HG02852 (cell line): Measurements from ENCODE around the gene ADAMTS13.
"Not testable (repeated sequence)": the region's sequence is repeated elsewhere in the genome, so short reads cannot be mapped to it uniquely, and the experiment has no call there.

Source experiments
- ATAC-seq: cut with Tn5 transposase; IDR thresholded peaks from one replicate; pipeline ENCODE4 v1.9.1; 2021; ENCODE audit warnings: mild to moderate bottlenecking, moderate library complexity; ENCODE audit not compliant: unreplicated experiment

Gene ADAMTS13

DNA sequence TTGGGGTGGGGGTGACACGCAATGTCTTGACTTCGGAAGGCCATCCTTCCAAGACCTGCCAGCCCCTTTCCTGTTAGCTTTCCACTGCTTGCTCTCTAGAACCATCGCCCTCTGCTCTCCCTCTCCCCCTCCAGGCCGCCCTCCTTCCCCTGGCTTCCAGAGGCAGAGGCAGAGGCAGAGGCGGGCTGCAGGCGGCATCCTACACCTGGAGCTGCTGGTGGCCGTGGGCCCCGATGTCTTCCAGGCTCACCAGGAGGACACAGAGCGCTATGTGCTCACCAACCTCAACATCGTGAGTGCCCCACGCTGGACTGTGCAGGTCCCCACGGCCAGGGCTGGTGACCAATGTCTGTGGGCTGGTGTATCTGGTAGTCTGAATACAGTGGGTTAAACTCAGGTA lies 2.0 kb downstream of the ADAMTS13 start:
- ATAC-seq: no peak

DNA sequence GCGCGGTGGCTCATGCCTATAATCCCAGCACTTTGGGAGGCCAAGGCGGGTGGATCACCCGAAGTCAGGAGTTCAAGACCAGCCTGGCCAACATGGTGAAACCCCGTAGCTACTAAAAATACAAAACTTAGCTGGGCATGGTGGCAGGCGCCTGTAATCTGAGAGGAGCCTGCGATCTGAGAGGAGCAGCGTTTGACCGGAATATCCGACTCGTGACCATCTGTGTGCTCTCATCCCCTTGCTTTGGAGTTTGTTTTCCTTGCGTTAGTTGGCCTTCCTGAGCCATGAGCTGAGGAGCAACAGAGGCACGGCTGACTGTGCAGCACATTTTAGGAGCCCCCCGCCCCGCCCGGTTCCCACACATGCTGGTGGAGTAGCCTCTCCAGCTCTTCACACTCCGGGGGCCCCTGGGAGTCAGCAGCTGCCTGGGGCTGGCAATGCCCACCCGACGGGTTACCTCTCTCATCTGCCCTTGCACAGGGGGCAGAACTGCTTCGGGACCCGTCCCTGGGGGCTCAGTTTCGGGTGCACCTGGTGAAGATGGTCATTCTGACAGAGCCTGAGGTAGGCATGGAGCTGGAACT lies 3.0 kb downstream of the ADAMTS13 start:
- ATAC-seq: no peak

DNA sequence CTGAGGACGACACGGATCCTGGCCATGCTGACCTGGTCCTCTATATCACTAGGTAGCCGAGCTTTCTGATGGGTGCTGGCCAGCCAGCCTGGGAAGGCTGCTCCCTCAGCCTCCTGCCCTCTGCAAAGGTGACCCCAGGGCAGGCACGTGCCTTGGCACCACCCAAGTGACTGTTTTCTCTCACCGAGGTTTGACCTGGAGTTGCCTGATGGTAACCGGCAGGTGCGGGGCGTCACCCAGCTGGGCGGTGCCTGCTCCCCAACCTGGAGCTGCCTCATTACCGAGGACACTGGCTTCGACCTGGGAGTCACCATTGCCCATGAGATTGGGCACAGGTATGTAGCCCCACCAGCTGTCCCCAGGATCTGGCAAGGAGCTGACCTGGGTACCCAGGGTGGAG lies 3.8 kb downstream of the ADAMTS13 start:
- no peak for ATAC-seq

DNA sequence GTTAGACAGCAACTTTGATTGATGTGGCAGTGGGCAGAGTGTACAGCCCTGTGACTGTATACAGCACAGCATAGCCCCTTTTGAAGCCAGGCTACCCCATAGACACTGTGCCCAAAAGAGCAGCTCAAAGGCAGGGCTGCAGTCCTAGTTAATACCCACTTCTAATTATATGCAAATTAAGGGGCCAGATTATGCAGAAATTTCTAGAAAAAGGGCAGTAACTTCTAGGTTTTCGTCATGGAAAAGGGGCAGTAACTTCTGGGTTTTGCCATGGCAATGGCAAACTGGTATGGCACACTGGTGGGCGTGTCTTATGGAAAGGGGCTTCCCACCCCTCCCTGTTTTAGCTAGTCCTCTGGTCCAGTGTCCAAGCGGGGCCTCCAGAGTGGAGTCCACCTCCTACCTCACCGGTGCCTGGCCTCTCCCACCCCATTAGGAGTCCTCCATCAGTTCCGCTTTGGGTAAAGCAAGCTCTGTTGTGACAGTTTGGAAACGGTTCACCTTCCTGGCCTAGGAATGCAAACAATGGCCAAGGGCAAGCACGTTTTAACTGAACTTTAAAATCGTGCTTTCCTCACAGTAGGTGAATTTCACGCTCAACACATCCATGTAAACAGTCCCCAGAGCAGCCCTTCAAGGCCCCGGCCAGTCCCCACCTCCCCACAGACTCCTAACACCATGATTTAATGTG lies 5.6 kb downstream of the ADAMTS13 start:
- no peak for ATAC-seq

- no peak for ATAC-seq
These were observed 6.5 kb downstream of the ADAMTS13 start for GRCh38 chr9:133428617-133429101.

- ATAC-seq: no peak
These were observed 7.0 kb downstream of the ADAMTS13 start for GRCh38 chr9:133429214-133429613.

- no peak for ATAC-seq
These were observed 7.5 kb downstream of the ADAMTS13 start for GRCh38 chr9:133429641-133430161.

DNA sequence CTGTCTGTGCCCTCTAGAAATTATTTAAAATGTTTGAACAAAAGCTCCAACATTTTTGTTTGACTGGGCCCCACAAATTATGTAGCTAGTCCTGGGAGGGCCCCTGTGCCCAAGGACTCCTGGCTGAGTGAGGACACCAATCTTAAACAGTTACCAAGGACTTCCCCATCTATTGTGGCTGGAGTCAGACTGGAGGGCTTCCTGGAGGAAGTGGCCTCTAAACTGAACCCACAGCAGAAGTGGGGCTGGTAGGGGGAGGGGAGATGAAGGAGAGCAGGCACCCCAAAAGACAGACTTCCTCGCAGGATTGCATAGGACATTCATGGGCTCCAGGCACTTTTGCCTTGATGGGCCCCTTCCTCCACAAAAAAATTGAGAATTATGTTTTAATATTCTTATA lies 8.1 kb downstream of the ADAMTS13 start:
- ATAC-seq: no peak

DNA sequence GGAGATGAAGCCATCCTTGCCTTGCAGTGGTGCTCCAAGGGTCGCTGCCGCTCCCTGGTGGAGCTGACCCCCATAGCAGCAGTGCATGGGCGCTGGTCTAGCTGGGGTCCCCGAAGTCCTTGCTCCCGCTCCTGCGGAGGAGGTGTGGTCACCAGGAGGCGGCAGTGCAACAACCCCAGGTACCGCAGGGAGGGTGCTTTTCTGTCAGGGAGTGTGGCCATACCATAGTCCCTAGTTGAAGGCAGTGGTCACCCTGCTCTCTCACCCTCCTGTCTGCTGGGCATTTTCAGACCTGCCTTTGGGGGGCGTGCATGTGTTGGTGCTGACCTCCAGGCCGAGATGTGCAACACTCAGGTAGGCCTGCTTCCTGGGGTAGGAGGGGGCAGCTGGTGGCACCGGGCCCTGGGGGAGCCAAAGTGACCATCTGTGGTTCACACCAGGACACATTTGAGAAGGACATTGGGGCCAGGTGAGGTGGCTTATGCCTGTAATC lies 11.2 kb downstream of the ADAMTS13 start:
- ATAC-seq: no peak

GRCh38 chr9:133436681-133437080 lies 14.5 kb downstream of the ADAMTS13 start:
- no peak for ATAC-seq

- ATAC-seq: no peak
These were observed 15.8 kb downstream of the ADAMTS13 start for GRCh38 chr9:133437753-133438531.

GRCh38 chr9:133439337-133439736 lies 17.2 kb downstream of the ADAMTS13 start:
- no peak for ATAC-seq

- ATAC-seq: no peak
These were observed 18.7 kb downstream of the ADAMTS13 start for GRCh38 chr9:133440874-133441273.

DNA sequence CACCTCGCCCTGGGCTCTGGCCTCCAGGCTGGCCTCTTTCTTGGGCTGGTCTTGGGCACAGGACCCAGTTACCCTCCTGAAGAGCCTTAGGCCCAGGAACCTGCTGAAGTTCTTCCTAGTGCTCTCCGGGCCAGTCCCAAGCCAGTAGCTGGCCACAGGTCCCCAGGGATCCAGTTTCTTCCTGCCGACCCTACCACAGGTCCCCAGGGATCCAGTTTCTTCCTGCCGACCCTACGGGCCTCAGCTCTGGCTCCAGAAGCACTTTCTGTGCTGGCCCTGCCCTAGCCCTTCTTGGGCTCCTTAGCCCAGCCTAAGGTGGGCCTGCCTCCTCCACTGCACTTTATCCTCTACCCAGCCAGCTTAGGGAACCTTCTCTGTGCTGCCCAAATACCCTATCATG lies 19.4 kb downstream of the ADAMTS13 start:
- ATAC-seq: no peak

GRCh38 chr9:133443248-133443647 lies 21.1 kb downstream of the ADAMTS13 start:
- no peak for ATAC-seq

- ATAC-seq: no peak
These were observed 21.8 kb downstream of the ADAMTS13 start for GRCh38 chr9:133443982-133444381.

- no peak for ATAC-seq
These were observed 23.3 kb downstream of the ADAMTS13 start for GRCh38 chr9:133445293-133445969.

DNA sequence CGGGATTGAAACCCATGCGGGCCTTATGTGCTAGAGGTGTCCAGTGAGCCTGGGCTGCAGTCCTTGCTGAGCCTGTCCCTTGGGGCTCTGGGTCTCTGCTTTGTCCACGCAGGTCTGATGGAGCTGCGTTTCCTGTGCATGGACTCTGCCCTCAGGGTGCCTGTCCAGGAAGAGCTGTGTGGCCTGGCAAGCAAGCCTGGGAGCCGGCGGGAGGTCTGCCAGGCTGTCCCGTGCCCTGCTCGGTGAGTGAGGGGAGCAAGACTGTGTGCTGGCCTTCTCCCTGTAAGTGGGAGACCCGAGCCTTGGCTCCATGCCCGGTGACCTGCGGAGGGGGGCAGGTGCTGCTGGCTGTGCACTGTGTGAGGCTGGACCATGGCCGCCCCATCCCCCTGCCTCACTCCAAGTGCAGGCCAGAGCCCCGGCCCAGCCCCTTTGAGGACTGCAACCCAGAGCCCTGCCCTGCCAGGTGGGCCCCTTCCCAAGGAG lies 26.4 kb downstream of the ADAMTS13 start:
- no peak for ATAC-seq

DNA sequence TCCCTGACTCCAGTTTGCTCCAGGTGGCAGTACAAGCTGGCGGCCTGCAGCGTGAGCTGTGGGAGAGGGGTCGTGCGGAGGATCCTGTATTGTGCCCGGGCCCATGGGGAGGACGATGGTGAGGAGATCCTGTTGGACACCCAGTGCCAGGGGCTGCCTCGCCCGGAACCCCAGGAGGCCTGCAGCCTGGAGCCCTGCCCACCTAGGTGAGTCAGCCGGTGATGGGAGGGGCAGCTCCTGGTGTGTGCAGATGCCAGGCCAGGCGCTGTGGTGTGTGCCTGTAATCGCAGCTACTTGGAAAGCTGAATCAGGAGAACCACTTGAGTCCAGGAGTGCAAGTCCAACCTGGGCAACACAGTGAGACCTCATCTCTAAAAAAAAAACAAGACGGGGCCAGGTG lies 27.6 kb downstream of the ADAMTS13 start:
- ATAC-seq: no peak

GRCh38 chr9:133451865-133452264 lies 29.7 kb downstream of the ADAMTS13 start:
- ATAC-seq: not testable (repeated sequence)

DNA sequence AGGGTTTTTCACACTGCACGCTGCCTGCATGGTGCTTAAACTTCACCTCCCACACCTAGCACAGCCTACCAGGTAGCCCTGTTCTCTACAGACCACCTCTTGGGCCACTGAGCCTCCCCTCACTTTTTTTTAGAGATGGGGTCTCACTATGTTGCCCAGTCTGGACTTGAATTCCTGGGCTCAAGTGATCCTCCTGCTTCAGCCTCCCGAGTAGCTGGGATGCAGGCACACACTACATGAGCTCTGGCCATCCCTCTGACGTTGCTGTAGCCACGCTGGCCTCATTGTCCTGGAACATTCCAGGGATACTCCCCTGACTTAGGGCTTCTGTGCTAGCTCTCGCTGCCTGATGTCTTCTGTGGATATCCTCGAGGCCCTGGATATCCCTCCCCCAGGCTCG lies 30.4 kb downstream of the ADAMTS13 start:
- ATAC-seq: no peak
